HG02571 (cell line): ENCODE results near the gene PRDX2.
"Not testable (repeated sequence)": the region's sequence is repeated elsewhere in the genome, so short reads cannot be mapped to it uniquely, and the experiment has no call there.

Experiments
- ATAC-seq: cut with Tn5 transposase; IDR thresholded peaks from one replicate; pipeline ENCODE4 v1.9.1; 2021; ENCODE audit warnings: mild to moderate bottlenecking, moderate library complexity; ENCODE audit not compliant: unreplicated experiment

PRDX2 gene

DNA sequence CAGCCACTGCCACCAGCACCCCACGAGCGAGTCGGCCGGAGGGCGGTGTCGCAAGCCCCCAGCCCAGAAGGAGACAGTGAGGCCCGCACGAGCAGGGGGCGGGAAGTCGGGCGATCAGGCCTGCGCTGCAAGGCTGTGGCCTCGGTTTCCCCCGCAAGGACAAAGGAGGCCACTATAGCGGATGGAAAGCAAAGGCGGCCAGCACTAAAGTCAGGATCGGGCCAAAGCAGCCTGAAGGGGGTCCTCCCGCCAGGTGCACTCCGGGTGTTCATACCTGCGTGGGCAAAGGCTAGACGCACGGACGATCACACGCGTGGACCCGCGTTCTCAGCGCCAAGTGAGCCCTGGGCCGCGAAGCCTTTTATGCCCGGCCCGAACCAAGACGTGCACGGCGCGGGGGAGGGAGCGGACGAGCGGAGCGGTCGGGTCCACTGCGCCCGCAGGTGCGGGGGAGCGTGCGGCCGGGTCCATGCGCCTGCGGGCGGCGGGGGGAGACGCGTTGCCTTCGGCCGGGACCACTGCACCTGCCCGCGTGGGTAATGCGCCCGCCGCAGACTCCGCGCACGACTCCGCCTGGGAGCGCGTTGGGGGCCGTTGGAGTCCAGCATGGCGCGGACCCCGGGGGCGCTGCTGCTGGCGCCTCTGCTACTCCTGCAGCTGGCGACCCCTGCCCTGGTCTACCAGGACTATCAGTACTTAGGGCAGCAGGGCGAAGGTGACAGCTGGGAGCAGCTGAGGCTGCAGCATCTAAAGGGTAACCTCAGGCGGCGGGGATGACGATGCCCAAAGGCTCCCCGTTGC, at the start of gene PRDX2, which contains the start of gene THSD8:
Gene PRDX2, minus strand, starts transcription at position 335 of the 801 bp plus-strand sequence. CDS start 539 bp downstream, outside the sequence.
Gene THSD8, plus strand, starts transcription at position 604 of the 801 bp plus-strand sequence. Its CDS starts 3 bp downstream, at position 607.
- ATAC-seq = no peak

- peak; percentile 66 for ATAC-seq
Observed at GRCh38 chr19:12847159-12848139, 45.8 kb upstream of the PRDX2 start.

GRCh38 chr19:12846613-12847012, 45.0 kb upstream of the PRDX2 start:
- not testable (repeated sequence) for ATAC-seq

GRCh38 chr19:12843999-12844732, 42.6 kb upstream of the PRDX2 start:
- ATAC-seq = no peak

DNA sequence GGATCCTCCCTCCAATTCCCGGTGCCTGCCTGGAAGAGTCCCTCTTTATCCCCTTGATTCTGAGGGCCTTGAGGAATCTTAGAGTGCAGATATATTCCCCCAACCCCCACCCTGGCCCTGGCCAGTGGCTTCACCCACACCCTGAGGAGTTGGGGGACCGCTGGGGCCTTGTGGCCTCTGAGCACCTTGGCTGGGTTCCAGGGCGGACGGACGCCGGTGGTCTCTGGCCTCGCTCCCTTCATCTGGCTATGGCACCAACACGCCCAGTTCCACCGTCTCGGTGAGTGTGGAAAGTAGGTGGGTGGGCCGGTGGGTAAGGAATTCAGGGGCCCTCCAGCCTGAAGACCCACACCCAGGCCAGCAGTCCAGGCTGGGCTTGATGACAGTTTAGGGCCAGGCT, 41.7 kb upstream of the PRDX2 start:
- no peak for ATAC-seq

- ATAC-seq = no peak
Observed at GRCh38 chr19:12842511-12842910, 40.9 kb upstream of the PRDX2 start.

DNA sequence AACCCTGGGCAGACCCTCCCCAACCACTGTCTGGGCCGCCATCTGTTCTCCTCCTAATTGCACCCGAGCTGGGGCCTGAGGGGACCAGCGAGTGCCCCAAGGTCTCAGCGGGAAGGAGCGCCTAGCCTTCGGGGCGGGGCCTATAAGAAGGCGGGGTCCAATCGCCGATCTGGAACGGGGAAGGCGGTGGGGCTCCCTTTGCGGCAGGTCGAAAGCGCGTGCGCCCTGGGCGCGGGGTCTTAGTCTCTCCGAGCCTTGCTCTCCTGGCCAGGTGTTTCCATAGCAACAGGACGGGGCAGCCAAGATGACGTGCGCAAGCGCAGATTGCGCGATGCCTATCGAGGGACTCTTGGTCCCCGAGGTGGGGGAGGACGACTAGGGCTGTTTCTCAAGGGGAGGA, 39.5 kb upstream of the PRDX2 start:
- ATAC-seq = no peak

DNA sequence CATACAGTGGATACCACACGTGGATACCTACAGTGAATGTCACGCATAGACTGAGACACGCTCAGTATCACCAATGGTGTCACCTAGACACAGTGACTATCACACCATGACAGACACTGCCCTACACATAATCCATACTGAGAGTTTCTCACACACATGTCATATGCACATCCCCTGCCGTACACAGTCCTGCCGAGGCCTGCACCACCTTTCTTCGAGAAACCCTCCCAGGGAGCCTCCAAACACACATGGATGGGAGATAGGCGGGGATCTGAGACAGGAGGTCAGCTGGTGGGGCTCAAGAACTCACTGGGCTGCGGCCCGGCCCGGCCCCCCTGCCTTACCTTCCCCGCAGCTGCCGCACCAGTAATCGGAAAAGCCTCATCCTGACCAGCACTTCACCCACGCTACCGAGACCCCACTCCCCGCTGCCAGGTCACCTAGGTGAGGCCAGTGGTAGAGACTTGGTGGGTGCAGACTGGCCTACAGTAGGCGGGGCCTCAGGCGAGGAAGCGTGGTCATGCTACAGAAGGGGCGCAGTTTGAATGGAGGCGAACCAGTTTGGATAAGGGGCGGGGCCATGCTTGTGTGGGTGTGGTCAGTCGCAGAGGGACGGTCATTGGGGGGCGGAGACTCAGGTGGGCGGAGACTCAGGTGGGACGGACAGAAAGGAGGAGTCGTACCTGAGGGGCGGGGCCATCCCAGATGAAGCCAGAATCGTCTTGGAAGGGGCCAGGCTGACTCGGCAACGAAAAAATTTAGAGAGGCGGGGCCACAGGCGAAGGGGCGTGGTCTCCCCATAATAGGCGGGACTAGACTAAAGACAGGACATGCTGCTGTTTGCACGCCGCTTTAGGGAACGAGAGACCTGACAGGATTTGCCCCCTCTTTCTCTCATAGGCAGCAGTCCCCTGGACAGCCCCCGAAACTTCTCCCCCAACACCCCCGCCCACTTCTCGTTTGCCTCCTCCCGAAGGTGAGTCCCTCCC, 38.8 kb upstream of the PRDX2 start:
- no peak for ATAC-seq

DNA sequence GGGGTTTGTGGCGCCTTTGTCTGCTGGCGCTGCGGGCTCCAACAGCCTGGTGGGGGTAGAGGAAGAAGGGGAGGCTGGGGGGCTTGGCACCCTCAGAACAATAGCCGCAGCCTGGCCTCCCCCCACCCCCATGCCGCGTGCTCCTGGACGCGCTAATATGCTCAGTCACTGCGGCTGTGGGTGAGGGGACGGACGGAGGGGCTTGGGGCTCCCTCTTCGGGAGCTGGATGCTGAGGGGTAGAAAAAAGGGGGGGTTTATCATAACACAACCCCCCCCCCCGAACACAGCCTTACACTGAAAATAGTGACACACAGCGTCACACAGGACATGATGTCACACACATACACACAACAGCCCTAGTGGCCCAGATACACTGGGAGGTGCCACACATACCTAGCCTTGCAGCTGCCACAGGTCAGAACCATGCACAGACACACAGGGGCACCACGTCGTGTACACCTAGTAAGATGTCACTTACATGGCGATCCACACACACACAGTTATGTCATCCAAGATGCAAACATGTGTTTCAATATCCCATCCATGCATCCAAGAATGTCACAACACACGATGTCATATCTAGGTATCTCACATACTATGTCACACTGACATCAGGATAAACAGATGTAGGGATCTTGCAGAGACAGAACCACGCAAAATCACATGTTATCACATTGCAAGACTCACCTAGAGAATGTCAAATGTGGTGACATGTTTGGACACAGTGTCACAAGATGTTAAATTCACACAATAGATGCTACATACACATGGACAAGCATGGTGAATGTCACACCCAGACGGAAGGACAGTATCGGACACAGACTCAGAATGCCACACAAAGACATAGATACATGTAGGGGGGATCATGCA, 37.5 kb upstream of the PRDX2 start:
- ATAC-seq = no peak

DNA sequence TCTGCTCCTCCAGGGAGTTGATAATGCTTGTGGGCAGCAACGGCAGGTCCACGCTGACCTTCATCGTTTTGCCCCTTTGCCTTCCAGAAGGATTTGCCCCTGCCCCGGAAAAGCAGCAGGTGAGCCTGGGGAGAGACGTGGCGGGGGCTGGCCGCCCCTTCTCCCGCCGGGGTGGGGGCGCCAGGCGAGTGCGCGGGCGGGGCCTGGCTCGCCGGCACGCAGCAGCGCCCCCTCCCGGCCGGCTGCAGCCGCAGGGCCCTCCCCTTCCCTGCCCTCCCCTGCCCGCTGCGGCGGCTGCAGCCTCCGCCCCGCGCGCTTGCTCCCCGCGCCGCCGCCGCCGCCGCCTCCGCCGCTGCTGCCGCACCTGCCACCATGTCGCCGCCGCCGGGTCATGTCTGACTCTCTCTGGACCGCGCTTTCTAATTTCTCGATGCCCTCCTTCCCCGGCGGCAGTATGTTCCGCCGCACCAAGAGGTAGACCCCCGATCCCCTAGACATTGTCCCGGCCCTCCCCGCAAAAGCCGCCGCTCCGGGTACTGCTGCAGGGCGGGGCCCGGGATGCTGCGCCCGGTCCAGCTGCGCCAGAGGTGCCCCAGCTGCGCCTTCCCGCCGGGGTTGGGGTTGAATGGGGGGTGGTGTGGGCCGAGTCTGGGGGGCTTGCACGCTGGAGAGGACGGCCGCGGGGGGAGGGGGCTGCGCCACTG, 36.7 kb upstream of the PRDX2 start, which contains the start of gene MAST1:
Gene MAST1, plus strand, starts transcription at position 334 of the 704 bp plus-strand sequence. Its CDS starts 58 bp downstream, at position 392.
- no peak for ATAC-seq

DNA sequence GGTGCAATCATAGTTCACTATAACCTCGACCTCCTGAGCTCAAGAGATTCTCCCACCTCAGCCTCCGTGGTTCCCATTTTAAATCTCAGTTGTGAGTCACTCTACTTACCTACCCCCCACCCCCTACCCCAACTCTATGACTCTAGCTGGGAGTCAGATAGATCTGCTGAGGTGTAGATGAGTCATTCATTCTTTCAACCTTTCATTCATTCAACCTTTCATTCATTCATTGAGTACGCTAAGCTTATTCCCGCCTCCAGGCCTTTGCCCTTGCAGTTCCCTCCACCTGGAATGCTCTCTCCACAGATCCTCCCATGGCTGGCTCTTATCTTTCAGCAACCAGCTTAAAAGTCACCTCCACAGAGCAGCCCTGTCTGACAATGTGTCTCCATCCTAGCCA, 35.6 kb upstream of the PRDX2 start:
- no peak for ATAC-seq

DNA sequence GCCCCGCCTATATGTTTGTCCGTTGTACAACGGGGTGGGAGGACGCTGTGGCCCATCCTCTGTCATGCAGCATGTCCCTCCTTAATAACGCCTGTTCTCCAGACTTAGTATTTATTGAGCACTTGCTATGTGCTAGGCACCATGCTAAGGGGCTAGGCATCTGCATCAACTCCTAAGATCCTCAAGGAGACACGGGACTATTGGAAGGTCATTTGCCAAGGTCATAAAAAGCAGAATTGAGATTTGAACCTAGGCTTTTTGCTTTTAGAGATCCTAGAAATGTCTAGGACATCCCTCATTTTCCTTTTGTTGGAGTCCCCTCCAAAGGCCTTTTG, 34.9 kb upstream of the PRDX2 start:
- ATAC-seq = no peak

DNA sequence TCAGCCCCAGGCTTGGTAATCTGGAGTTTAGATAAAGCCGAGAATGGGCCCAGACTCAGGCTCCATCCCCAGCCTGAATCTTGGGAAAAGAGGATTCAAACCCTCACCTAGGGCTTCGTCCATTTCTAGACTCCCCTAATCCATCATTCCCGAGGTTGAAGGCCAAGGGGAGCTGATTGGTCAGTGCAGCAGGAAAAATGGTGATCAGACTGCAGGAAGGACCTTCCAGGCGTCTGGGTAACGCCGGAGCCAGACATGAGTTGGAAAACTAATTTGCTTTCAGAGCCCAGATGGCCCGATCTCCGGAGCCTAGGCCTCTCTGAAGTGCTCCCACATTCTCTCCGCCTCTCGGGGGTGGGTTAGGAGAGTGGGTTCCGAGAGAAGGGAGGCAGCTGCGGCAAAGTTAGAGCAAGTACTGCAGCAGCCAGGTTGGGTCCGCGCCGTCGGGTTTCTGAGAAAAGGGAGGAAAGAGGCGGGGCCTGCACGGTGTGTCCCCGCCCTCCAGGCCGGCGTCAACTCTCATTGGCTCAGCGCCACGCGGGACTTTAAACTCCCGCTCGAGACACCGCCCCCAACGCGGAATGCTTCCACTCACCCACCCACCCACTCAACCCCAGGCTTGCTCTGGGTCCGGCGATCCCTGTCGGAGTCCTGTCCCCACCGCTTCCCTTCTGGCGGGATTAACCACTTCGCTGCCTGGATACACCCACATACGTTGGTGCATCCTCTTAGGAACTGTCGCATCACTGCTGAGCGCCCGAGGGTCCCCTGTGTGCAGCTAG, 33.6 kb upstream of the PRDX2 start:
- ATAC-seq = no peak

DNA sequence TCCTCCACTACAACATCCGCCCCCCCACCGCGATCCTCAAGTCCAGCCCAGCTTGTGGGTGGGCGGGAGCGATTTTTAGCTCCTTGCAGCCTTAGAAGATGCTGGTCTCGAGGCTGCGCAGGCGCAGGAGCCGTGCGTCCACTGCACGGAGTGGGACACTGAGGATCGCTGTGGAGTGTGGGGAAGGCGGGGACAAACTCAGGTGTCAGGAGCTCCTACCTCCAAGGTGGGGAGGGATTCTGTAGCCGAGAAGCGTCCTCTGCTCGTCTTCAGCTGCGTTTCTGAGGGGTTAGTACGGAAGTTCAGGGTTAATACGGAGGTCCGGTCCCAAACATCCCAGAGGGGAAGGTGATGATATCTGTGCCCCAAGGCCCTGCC, 33.0 kb upstream of the PRDX2 start, which contains the start of gene RTBDN:
Gene RTBDN, minus strand, starts transcription at position 14 of the 378 bp plus-strand sequence. CDS start 4,600 bp downstream, outside the sequence.
- no peak for ATAC-seq

DNA sequence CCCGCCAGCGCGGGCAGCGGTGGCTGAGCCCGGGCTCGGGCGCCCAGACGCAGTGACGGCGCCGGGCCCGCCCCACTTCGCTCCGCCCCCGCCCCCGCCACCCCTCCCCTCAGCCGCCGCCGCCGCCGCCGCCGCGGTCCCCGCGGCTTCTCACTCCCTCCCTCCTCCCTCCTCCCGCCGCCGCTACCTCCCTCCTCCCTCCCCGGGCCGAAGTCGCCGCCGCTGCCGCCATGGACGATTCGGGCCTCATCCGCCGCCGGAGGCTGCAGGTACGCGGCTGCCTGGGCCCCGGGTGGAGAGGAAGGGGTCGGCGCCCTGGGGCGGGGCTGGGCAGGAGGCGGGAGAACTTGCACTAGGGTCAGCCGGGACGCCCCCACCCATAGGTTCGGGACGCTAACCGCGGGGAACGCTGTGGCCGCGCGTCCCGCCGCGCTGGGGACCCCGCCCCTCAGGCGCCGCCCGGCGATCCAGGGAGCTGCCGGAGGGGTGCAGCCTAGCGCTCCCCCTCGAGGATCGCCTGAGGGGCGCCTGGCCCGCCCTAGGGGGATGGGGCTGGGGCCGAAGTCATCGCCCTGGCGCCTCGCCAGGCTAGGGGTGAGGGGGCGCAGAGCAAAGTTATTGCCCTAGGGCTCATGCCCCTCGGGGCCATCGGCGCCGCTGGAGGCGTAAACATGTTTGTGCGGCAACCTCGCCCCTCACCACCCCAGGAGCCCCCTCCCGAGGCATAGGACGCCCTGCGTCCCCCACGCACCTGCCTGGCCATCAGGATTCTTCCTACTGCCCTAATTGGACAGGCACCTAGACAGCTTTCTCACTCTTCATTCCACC, 32.4 kb upstream of the PRDX2 start:
- no peak for ATAC-seq

GRCh38 chr19:12833418-12833737, 31.8 kb upstream of the PRDX2 start:
- no peak for ATAC-seq

- ATAC-seq = no peak
Observed at GRCh38 chr19:12828494-12828893, 26.9 kb upstream of the PRDX2 start.
